Kidney capillary endothelial cell (primary cell): ENCODE results near the gene SIK2.

Experiments used
- DNase-seq: peaks from one replicate; pipeline ENCODE4 v3.0.0-alpha.2; 2018; ENCODE audit warnings: low spot score

The SIK2 gene

GRCh38 chr11:111659201-111660115, 57.2 kb downstream of the SIK2 start:
- DNase-seq: peak; percentile 14

DNA sequence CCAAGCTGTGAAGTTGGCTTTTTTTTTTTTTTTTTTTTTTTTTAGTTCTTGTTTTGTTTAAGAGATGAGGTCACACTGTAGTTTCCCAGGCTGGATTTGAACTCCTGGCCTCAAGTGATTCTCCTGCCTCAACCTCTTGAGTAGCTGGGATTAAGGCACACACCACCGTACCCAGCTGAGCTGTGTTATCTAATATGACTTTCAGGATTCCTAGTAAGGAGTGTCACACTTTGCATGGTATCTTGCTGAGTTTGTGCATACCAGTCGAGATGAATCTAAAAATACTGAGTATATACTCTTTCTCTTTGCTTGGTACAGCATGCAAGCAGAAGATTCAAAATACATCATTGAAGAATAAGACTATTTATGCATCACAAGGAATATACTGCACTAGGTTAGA, 58.6 kb downstream of the SIK2 start:
- no peak for DNase-seq

GRCh38 chr11:111663820-111664219, 61.6 kb downstream of the SIK2 start:
- no peak for DNase-seq

- peak; percentile 39 for DNase-seq
These were observed 63.5 kb downstream of the SIK2 start for GRCh38 chr11:111665777-111666176.

DNA sequence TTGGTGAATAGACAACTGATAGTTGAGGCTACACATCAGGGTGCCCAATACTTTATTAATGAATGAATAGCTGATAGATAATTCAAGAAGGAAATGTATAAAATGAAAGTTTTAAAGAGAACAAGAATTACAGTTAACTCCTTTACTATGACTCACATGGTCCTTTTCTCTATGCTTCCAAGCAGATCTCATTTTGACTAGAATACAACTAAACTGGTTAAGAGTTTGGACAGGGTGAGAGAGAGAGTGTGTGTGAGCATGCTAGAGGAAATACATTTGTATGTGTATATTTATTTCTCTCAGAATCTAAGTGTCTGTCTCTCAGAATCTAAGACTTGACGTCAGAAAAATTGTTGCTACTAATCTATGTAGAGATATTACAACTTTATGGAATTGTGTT, 66.7 kb downstream of the SIK2 start:
- no peak for DNase-seq

- DNase-seq: no peak
These were observed 69.1 kb downstream of the SIK2 start for GRCh38 chr11:111671383-111671782.

DNA sequence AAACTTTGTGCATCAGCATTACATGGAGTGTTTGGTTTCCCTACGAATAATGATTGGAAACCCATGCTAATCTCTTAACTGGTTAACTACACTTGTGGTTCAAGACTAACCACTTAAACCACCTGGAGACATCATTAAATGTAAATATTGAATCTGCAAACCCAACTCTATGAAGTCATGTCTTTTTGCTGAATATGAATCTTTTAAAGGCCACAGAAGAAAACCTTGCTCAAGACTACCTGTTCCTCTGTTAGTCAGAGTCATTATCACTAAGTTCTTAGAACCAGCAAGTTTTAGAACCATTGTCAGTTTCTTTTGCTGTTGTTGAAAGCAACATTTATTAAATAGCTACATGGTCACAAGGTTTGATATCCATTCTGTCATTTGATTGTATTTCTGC, 70.7 kb downstream of the SIK2 start:
- no peak for DNase-seq

DNA sequence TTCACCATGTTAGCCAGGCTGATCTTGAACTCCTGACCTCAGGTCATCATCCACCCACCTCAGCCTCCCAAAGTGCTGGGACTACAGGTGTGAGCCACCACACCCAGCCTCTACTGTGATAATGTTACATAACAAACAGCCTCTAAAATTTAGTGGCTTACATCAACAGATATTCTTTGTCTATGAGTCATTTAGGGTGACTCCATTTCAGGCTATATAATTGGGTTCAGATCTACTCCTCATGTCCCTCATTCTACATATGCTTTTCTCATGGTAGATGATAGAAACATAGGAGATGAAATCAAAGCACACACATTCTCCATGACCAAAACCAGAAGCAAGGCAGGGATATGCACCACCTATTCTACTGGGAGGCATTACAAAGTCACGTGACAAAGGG, 72.7 kb downstream of the SIK2 start:
- no peak for DNase-seq

DNA sequence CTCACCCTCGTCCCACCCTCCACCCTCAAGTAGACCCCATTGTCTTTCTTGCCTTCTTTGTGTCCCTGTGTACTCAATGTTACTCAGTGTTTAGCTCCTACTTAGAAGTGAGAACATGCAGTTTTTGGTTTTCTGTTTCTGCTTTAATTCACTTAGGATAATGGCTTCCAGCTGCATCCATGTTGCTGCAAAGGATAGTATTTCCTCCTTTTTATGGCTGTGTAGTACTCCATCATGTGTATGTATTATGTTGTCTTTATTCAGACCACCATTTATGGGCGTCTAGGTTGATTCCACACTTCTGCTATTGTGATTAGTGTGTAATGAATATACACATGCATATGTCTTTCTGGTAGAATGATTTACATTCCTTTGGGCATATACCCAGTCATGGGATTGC, 73.6 kb downstream of the SIK2 start:
- no peak for DNase-seq

DNA sequence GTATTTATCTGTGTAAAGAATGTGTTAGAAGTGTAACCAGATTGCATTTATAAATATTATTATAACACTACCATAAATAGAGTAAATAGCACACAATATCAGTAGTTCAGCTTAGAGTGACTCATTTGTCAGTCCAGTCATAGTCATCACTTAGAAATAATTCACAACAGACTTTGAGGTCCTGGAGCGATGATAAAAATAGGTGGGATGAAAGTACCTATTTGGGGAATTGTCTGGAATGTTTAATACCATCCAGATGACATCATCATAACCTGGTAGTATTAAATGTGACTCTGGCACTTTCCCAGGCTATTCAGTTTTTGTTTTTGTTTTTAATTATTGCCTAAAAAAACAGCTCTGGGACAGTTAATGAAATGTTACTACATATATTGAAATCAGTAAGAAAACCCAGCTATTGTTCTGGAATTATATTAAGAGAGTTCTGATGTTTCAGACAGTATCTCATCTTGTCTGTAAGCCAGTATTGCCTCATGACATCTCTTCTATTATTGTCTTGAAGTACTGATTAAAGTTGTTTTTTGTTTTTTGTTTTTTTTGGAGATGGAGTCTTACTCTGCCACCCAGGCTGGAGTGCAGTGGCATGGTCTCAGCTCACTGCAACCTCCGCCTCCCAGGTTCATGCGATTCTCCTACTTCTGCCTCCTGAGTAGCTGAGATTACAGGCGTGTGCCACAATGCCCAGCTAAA, 74.8 kb downstream of the SIK2 start:
- DNase-seq: peak; percentile 42

GRCh38 chr11:111680486-111681175, 78.4 kb downstream of the SIK2 start:
- no peak for DNase-seq

DNA sequence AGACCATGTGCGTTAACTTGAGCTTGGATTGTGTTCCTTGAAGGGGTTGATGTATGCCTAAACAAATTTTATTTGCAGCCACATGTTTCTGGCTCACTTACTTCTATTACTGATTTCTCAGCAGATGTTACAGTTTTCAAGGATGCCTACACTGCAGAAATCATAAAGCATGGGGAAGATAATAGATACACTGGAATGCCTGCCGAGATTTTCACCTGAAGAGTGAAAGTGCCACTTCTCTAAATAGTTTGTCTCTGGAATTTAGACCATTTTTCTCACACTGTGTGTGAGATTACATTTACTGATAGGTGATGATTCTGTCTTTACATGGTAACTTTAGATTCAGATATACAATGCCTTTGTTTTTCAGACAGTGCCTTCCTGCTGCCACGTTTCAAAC, 81.6 kb downstream of the SIK2 start:
- no peak for DNase-seq

- no peak for DNase-seq
These were observed 82.0 kb downstream of the SIK2 start for GRCh38 chr11:111684251-111684650.

- no peak for DNase-seq
These were observed 85.8 kb downstream of the SIK2 start for GRCh38 chr11:111688013-111688412.

- no peak for DNase-seq
These were observed 88.9 kb downstream of the SIK2 start for GRCh38 chr11:111691176-111691575.

DNA sequence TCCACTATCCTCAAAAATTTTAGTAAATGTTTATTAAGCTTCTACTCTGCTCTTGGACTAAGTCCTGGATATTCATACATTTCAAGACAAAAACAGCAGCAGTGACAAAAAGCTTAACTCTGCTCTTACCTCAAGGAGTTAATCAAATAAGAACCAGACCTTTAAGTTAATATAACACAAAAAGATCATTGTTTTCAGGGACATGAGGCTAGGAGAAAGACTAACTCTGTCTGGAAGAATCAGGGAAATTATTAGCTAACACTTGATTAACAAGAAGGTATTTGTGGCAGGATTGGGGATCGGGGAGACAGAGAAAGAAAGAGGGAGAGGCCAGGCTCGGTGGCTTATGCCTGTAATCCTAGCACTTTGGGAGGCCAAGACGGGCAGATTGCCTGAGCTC, 89.5 kb downstream of the SIK2 start:
- DNase-seq: no peak

DNA sequence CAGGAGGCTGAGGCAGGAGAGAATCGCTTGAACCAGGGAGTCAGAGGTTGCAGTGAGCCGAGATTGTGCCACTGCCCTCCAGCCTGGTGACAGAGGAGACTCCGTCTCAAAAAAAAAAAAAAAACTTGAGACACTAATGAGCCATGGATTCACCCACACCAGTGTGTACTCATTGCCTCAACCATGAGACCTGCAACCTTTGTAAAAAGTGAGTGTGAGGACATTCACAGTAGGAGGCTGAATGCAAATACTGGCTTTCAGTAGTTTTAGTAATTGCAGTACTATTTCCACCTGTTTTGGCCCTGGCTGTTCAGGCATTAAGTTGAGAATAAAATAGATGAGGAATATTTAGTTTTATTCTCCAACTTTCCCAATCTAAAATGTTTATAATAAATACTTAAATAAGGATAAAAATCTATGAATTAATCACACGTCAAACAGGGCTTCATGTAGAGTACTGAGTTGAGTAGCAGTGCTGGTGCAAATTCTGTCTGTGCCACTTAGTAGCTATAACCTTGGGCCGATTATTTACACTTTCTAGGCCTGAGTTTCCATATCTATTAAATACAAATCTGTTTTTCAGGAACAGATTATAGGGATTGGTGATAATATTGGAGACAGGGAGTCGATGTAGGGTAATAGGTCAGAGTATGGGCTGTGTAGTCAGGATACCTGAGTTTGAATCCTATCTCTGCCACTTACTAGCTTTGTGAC, 91.1 kb downstream of the SIK2 start:
- no peak for DNase-seq

- DNase-seq: peak; percentile 5
These were observed 92.6 kb downstream of the SIK2 start for GRCh38 chr11:111694851-111695250.

GRCh38 chr11:111696556-111696955, 94.3 kb downstream of the SIK2 start:
- DNase-seq: no peak

GRCh38 chr11:111697933-111698371, 95.7 kb downstream of the SIK2 start:
- no peak for DNase-seq

GRCh38 chr11:111698852-111699559, 96.8 kb downstream of the SIK2 start:
- no peak for DNase-seq
